OCI-LY1 (cell line): Measurements from ENCODE around the gene HCN1.

ENCODE experiments used
- H2AFZ ChIP-seq: fragments of 200-600 bp; sonication (generic), shearing (Covaris generic); 2 replicates; pipeline ENCODE4 v1.6.0; 2014; ENCODE audit warnings: antibody characterized with exemption, mild to moderate bottlenecking, low read length
- H3F3A ChIP-seq: fragments of 200-600 bp; sonication (generic), shearing (Covaris generic); 2 replicates; pipeline ENCODE4 v1.6.0; 2014; ENCODE audit warnings: mild to moderate bottlenecking, antibody characterized with exemption, low read length, moderate library complexity; ENCODE audit not compliant: insufficient read depth
- H3K27ac ChIP-seq: fragments of 200-600 bp; sonication (generic); 2 replicates; pipeline ENCODE4 v1.5.1; 2014; ENCODE audit warnings: low read length, mixed run types, mild to moderate bottlenecking, low read depth; ENCODE audit not compliant: poor library complexity, severe bottlenecking
- H3K27me3 ChIP-seq: fragments of 200-600 bp; sonication (generic); 2 replicates; pipeline ENCODE4 v1.6.0; 2014; ENCODE audit warnings: antibody characterized with exemption, mild to moderate bottlenecking, low read length, moderate library complexity; ENCODE audit not compliant: insufficient read depth
- H3K36me3 ChIP-seq: fragments of 200-600 bp; sonication (generic); 2 replicates; pipeline ENCODE4 v1.6.1; 2014; ENCODE audit warnings: mild to moderate bottlenecking, antibody characterized with exemption, low read length, moderate library complexity, mixed read lengths; ENCODE audit not compliant: insufficient read depth
- H3K4me1 ChIP-seq: fragments of 200-600 bp; sonication (generic); 2 replicates; pipeline ENCODE4 v1.5.1; 2014; ENCODE audit warnings: mild to moderate bottlenecking, low read length, moderate library complexity; ENCODE audit not compliant: insufficient read depth, severe bottlenecking
- H3K4me2 ChIP-seq: fragments of 200-600 bp; sonication (generic), shearing (Covaris generic); 2 replicates; pipeline ENCODE4 v1.6.1; 2014; ENCODE audit warnings: low read length
- H3K4me3 ChIP-seq: fragments of 200-600 bp; sonication (generic); 2 replicates; pipeline ENCODE4 v1.5.1; 2014; ENCODE audit warnings: low read length, low read depth, mild to moderate bottlenecking, mixed read lengths; ENCODE audit not compliant: poor library complexity, severe bottlenecking
- H3K79me2 ChIP-seq: fragments of 200-600 bp; shearing (Covaris generic); 2 replicates; pipeline ENCODE4 v1.6.1; 2016; ENCODE audit warnings: mixed run types, low read length, mixed read lengths; ENCODE audit not compliant: insufficient read depth
- H3K9ac ChIP-seq: fragments of 200-600 bp; sonication (generic), shearing (Covaris generic); 2 replicates; pipeline ENCODE4 v1.6.1; 2014; ENCODE audit warnings: mild to moderate bottlenecking, low read length, mixed read lengths
- H3K9me2 ChIP-seq: fragments of 200-600 bp; sonication (generic), shearing (Covaris generic); 2 replicates; pipeline ENCODE4 v1.6.1; 2014; ENCODE audit warnings: low read depth, mild to moderate bottlenecking, low read length, mixed read lengths
- H3K9me3 ChIP-seq: fragments of 200-600 bp; shearing (Covaris generic); 2 replicates; pipeline ENCODE4 v1.6.1; 2014; ENCODE audit warnings: low read length, mixed read lengths
- H4K20me1 ChIP-seq: fragments of 200-600 bp; sonication (generic), shearing (Covaris generic); 2 replicates; pipeline ENCODE4 v1.6.0; 2016; ENCODE audit warnings: mild to moderate bottlenecking, low read length; ENCODE audit not compliant: insufficient read depth
- CTCF ChIP-seq: fragments of 200-600 bp; sonication (generic), shearing (Covaris generic); IDR thresholded peaks from 2 replicates; pipeline ENCODE4 v1.5.1; 2017; ENCODE audit warnings: mild to moderate bottlenecking, antibody characterized with exemption, low read length, moderate library complexity, mixed read lengths
- EZH2 ChIP-seq: fragments of 200-600 bp; sonication (generic), shearing (Covaris generic); IDR thresholded peaks from 2 replicates; pipeline ENCODE4 v1.8.0; 2017; ENCODE audit warnings: borderline replicate concordance, mixed run types, mild to moderate bottlenecking, antibody characterized with exemption, low read length, moderate library complexity, mixed read lengths

The HCN1 gene

GRCh38 chr5:45383985-45384384, 312.2 kb downstream of the HCN1 start:
- Histone ChIP-seq H3F3A (no peaks in the 10 kb centered on the region), H3K36me3 (no peaks in the 10 kb centered on the region), H3K4me1 (no peaks in the 10 kb centered on the region), H3K27me3 (no peaks in the 10 kb centered on the region), H4K20me1 (no peaks in the 10 kb centered on the region), H3K9me2 (no peaks in the 10 kb centered on the region), H3K27ac (no peak overlapping the region), H3K4me2 (no peak overlapping the region), H3K4me3 (no peak overlapping the region), H3K9me3 (no peaks in the 10 kb centered on the region), H3K79me2 (no peaks in the 10 kb centered on the region), H2AFZ (no peak overlapping the region), H3K9ac (no peak overlapping the region)
- no peak for TF ChIP-seq EZH2
- TF ChIP-seq CTCF, result no peak

GRCh38 chr5:45382583-45382982, 313.6 kb downstream of the HCN1 start:
- Histone ChIP-seq H3F3A (no peaks in the 10 kb centered on the region), H3K27me3 (no peaks in the 10 kb centered on the region), H2AFZ (no peak overlapping the region), H3K9me3 (no peaks in the 10 kb centered on the region), H3K27ac (no peak overlapping the region), H3K4me2 (no peak overlapping the region), H3K79me2 (no peaks in the 10 kb centered on the region), H3K36me3 (no peaks in the 10 kb centered on the region), H3K9me2 (no peaks in the 10 kb centered on the region), H4K20me1 (no peaks in the 10 kb centered on the region), H3K4me3 (no peak overlapping the region), H3K9ac (no peak overlapping the region), H3K4me1 (no peaks in the 10 kb centered on the region)
- no peak for TF ChIP-seq EZH2
- no peak for TF ChIP-seq CTCF

- Histone ChIP-seq H3K4me2 (no peak overlapping the region), H3K4me3 (no peak overlapping the region), H3K9me3 (no peaks in the 10 kb centered on the region), H3K9me2 (no peaks in the 10 kb centered on the region), H3K79me2 (no peaks in the 10 kb centered on the region), H3K9ac (no peak overlapping the region), H3K4me1 (no peaks in the 10 kb centered on the region), H3K27me3 (no peaks in the 10 kb centered on the region), H2AFZ (no peak overlapping the region), H3K36me3 (no peaks in the 10 kb centered on the region), H3F3A (no peaks in the 10 kb centered on the region), H4K20me1 (no peaks in the 10 kb centered on the region), H3K27ac (no peak overlapping the region)
- TF ChIP-seq CTCF (no peak), EZH2 (no peak)
These were observed 319.8 kb downstream of the HCN1 start for GRCh38 chr5:45376417-45376816.
